Uterus (tissue), 2 donors: Measurements from ENCODE around the gene ICAM5.

ENCODE experiments used
- POLR2A ChIP-seq, 2 donors: fragments of 450-650 bp; IDR thresholded peaks; one replicate each; pipeline ENCODE4 v1.6.1; 2016; ENCODE audit warnings: antibody characterized with exemption in 2 of 2, mild to moderate bottlenecking in 1 of 2, moderate library complexity in 1 of 2
- TF ChIP-seq, protein P1 (sequence below), 4 experiments: fragments of 200-600 bp in 2 of 4; fragments of 450-650 bp in 2 of 4; sonication (generic) in 2 of 4; IDR thresholded peaks; one replicate each; pipeline ENCODE4 v1.5.1; 2016 to 2019; ENCODE audit warnings: antibody characterized with exemption in 4 of 4, mild to moderate bottlenecking in 2 of 4, moderate library complexity in 1 of 4

DNA sequence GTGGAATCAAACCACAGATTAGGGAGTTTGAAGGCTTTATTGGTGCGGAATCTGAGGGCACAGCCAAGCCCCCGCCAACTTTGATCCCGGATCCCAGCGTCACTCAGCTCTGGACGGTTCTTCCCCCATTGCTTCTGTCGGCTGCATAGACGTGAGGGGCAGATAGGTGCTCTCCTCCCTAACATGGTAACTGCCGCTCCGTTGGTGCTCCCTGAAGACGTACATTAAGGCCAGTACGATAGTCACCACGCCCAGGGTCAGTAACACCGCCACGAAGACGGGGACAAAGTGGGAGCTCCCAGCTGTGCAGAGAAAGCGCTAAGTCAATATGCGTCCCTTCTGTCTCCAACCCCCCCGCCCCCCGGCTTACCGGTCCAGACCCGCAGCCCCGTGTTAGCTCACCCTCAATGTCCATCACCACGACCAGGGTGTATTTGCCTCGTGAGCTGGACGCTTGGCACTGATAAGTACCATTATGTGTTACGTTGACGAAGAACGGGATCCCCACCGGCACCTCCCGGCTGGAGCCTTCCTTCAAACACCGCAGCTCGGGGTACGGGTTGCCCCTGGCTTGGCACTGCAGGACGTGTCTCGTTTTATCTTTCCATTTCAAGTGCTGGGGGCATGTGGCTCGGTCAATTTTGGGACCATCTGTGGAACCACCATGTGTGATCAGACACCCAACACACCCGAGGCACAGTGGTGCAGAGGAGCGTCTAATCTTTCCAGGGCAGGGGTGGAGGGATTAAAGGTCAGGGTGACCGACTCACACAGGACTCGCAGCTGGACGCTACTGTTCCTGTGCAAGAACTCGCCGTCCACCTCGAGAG lies 44.2 kb downstream of the ICAM5 start:
- TF ChIP-seq, protein P1, sequence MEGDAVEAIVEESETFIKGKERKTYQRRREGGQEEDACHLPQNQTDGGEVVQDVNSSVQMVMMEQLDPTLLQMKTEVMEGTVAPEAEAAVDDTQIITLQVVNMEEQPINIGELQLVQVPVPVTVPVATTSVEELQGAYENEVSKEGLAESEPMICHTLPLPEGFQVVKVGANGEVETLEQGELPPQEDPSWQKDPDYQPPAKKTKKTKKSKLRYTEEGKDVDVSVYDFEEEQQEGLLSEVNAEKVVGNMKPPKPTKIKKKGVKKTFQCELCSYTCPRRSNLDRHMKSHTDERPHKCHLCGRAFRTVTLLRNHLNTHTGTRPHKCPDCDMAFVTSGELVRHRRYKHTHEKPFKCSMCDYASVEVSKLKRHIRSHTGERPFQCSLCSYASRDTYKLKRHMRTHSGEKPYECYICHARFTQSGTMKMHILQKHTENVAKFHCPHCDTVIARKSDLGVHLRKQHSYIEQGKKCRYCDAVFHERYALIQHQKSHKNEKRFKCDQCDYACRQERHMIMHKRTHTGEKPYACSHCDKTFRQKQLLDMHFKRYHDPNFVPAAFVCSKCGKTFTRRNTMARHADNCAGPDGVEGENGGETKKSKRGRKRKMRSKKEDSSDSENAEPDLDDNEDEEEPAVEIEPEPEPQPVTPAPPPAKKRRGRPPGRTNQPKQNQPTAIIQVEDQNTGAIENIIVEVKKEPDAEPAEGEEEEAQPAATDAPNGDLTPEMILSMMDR (IDR thresholded peaks at IDR 0.05) = peak in 1 of 4 experiments; percentile 7
- TF ChIP-seq POLR2A (IDR thresholded peaks at IDR 0.05) = no peak
